Lower lobe of right lung (tissue), 2 donors: ENCODE data around the gene PRTFDC1. TPM values are rescaled to one million over a fixed set of nuclear protein-coding genes. Genes with fewer than 3 reads are reported as not detected.

Experiments used
- ATAC-seq, 2 donors: fragments of 200-7000 bp; cut with Tn5 transposase; one replicate each; pipeline ENCODE4 v1.9.1; 2020 to 2022; ENCODE audit warnings: mild to moderate bottlenecking in 2 of 2, moderate library complexity in 2 of 2
- DNase-seq: peaks from one replicate; pipeline ENCODE4 v3.0.0-alpha.2; 2020
- H3K27ac ChIP-seq: fragments of 200-600 bp; one replicate; pipeline ENCODE4 v1.8.0; 2022
- H3K27me3 ChIP-seq: fragments of 200-600 bp; one replicate; pipeline ENCODE4 v1.8.0; 2022; ENCODE audit warnings: low read depth
- H3K36me3 ChIP-seq: fragments of 200-600 bp; one replicate; pipeline ENCODE4 v1.8.0; 2022; ENCODE audit warnings: mild to moderate bottlenecking
- H3K4me1 ChIP-seq: fragments of 200-600 bp; one replicate; pipeline ENCODE4 v1.8.0; 2022
- H3K4me3 ChIP-seq: fragments of 200-600 bp; one replicate; pipeline ENCODE4 v1.8.0; 2022; ENCODE audit warnings: mild to moderate bottlenecking
- H3K9me3 ChIP-seq: fragments of 200-600 bp; one replicate; pipeline ENCODE4 v1.8.0; 2022
- intact Hi-C: fragments of 100-400 bp; cut with DNase I; formaldehyde crosslinking; loops from one replicate; pipeline ENCODE4 v1.11.0; 2022
- total RNA-seq: library from RNA; stranded (reverse); fragmentation: NEBNext Ultra II Directional; extraction: Animal tissue kit (Norgen Biotek cat#: 25700); gene quantifications from one replicate; pipeline ENCODE4 v1.2.1, GENCODE V29; 2021
- TF ChIP-seq, protein P1 (sequence below): fragments of 200-600 bp; IDR thresholded peaks from one replicate; pipeline ENCODE4 v1.8.0; 2022; ENCODE audit warnings: antibody characterized with exemption, mild to moderate bottlenecking
- donor health status: DM: no; HTN: yes; CAD: no; lungs with severe emphysema.

PRTFDC1 gene
- total RNA-seq, 1 donor from 2014 or later = 3.8 TPM

DNA sequence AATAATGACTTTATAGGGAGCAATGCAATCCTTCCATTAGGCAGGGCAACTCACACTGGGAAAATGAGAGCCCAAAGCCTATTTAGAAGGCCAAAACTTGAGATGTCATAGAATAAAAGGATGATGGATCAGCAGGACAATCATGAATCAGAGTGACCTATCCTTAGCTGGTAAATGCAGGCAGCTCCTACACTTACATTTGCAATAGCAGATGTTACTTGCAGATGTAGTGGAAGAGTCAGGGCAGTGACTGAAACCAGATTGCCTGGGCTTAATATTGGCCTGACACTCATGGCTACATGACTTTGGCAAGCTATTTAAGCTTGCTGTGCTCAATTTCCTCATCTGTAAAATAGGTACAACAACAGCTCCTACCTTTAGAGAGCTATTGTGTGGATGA lies 98.7 kb downstream of the PRTFDC1 start:
- Histone ChIP-seq H3K27me3 (no peaks in the 10 kb centered on the region), H3K4me3 (no peak overlapping the region), H3K9me3 (no peaks in the 10 kb centered on the region), H3K27ac (no peak overlapping the region), H3K4me1 (no peaks in the 10 kb centered on the region), H3K36me3 (no peaks in the 10 kb centered on the region)
- intact Hi-C loops = no loop called here
- ATAC-seq = no peak
- DNase-seq = no peak
- TF ChIP-seq, protein P1, sequence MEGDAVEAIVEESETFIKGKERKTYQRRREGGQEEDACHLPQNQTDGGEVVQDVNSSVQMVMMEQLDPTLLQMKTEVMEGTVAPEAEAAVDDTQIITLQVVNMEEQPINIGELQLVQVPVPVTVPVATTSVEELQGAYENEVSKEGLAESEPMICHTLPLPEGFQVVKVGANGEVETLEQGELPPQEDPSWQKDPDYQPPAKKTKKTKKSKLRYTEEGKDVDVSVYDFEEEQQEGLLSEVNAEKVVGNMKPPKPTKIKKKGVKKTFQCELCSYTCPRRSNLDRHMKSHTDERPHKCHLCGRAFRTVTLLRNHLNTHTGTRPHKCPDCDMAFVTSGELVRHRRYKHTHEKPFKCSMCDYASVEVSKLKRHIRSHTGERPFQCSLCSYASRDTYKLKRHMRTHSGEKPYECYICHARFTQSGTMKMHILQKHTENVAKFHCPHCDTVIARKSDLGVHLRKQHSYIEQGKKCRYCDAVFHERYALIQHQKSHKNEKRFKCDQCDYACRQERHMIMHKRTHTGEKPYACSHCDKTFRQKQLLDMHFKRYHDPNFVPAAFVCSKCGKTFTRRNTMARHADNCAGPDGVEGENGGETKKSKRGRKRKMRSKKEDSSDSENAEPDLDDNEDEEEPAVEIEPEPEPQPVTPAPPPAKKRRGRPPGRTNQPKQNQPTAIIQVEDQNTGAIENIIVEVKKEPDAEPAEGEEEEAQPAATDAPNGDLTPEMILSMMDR = no peak

DNA sequence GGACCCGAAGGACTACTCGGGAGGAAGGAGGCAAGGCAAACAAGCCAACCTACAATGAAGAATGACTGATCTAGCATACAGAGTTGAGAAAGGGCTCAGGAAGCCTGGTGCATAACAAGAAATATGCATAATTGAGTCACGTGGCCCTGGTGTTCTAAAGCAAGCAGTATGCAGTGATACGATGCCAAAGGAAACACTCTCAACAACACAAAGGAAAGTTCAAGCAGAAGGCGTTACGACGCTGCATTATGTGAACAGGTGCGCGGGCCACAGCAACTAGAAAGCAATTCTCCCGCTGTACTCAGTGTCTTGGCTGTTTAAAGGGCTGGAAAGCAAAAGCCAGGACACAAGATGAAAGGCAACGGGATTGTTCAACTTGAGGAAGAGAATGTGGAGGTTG lies 100.8 kb downstream of the PRTFDC1 start:
- intact Hi-C loops = no loop called here
- H3K9me3 ChIP-seq = no peaks in the 10 kb centered on the region
- H3K27ac ChIP-seq = no peak overlapping the region
- DNase-seq (peak; percentile 59), ATAC-seq (peak; percentile 86 to 90)
- H3K4me1 ChIP-seq = no peaks in the 10 kb centered on the region
- no peaks in the 10 kb centered on the region for H3K27me3 ChIP-seq
- H3K4me3 ChIP-seq = no peak overlapping the region
- no peaks in the 10 kb centered on the region for H3K36me3 ChIP-seq
- TF ChIP-seq, protein P1 = no peak

DNA sequence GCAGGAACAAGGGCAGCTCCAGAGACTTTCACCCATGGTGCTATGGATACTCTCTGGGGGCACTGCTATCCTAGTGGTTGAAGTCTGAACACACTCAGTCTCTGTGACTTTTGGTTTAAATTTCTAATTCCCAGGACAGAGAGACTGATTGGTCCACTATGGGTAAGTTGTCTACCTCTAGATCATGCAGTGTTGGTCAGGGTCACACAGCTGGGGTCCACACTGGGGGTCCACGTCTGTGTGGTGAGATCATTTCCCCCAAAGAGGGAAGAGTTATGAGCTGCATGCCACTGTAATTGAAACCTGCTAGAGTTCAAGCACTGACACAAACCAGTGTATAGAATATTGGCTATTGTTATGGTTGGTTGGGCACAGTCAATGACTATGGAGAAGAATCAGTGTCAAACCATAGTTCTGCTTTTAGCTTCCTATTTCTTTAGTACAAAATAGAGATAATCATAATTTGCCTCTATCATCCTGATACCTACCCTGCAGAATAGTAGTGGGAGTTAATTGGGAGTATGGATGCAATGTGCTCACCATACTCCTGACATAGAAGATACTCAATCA lies 101.6 kb downstream of the PRTFDC1 start:
- no peak for DNase-seq
- no peaks in the 10 kb centered on the region for H3K4me1 ChIP-seq
- no peaks in the 10 kb centered on the region for H3K36me3 ChIP-seq
- ATAC-seq = no peak
- H3K9me3 ChIP-seq = no peaks in the 10 kb centered on the region
- no peaks in the 10 kb centered on the region for H3K27me3 ChIP-seq
- intact Hi-C loops = no loop called here
- TF ChIP-seq, protein P1 = no peak
- H3K4me3 ChIP-seq = no peak overlapping the region
- no peak overlapping the region for H3K27ac ChIP-seq

DNA sequence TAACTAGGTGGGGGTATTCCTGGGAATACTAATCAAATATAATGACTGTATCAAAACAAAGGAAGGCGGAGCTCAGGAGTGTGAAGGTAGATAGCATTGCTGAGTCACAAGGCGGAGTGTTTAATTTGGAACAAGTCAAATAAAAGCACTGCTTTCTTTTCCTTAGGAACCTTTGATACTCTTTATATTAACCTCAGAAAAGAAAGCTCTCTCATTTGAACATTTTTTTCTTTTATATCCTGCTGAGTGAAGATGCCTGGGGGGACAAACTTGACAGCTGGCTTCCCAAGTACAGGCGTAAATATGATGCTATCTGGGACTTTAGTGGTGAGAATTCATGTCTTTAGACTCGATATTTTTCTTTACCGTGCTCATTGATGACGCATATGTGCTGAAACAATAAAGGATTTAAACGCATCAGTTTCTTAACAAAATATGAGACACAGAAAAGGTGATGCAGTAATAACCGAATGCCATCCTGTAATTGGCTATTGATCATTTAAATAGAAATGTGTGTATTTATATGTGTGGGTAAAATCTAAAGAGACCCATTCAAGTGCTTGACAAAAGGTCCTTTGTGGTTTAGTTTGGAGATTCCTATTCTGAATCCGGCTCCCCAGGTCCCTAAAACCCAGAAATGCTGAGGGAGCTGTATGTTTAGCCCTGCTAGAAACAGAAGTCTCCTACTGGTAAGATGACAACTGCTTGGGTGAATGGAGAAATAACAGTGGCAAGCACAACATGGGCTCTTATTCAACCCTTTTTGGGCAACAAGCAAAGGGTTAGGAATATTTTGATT lies 102.7 kb downstream of the PRTFDC1 start:
- peak overlapping the region; percentile 37 for H3K27ac ChIP-seq

DNA sequence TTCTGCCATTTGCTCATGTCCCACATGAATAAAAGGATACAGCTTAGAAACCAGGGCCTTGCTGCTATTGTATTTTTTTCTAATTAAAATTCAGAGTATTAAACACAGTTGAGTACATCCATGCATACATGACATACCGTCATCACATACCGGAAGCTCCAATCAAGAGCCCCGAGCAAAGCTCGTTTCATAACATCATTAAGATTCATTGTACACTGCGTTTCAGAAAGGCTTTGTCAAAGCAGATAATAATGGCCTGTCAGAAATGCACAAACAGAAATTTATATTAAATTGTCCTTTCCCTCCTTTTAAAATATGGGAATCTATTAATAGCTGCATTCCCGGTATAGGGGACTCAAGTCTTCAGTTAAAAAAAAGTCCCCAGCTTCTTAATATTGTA lies 103.4 kb downstream of the PRTFDC1 start:
- no peaks in the 10 kb centered on the region for H3K9me3 ChIP-seq
- no peaks in the 10 kb centered on the region for H3K27me3 ChIP-seq
- intact Hi-C loops = no loop called here
- H3K4me1 ChIP-seq = no peaks in the 10 kb centered on the region
- TF ChIP-seq, protein P1 = no peak
- no peaks in the 10 kb centered on the region for H3K36me3 ChIP-seq
- no peak for DNase-seq
- peak in 1 of 2 donors; percentile 51 for ATAC-seq
- peak overlapping the region; percentile 37 for H3K27ac ChIP-seq
- H3K4me3 ChIP-seq = peak overlapping the region; percentile 14

More for the DNA sequence above, 102.7 kb downstream of the PRTFDC1 start:
- Histone ChIP-seq H3K4me1 (no peaks in the 10 kb centered on the region), H3K9me3 (no peaks in the 10 kb centered on the region), H3K4me3 (peak overlapping the region; percentile 14), H3K27me3 (no peaks in the 10 kb centered on the region), H3K36me3 (no peaks in the 10 kb centered on the region)
- ATAC-seq (peak; percentile 49 to 90), DNase-seq (no peak)
- intact Hi-C loops = no loop called here
- TF ChIP-seq, protein P1 = no peak
